Upper lobe of left lung (tissue), 6 donors: ENCODE data around the gene SEMA4A. TPM values are rescaled to one million over a fixed set of nuclear protein-coding genes. Genes with fewer than 3 reads are reported as not detected.
A peak's percentile ranks its signal among the peaks of the same experiment; 100 is the strongest.

Source experiments
- ATAC-seq, 2 donors: fragments of 200-7000 bp; cut with Tn5 transposase; one replicate each; pipeline ENCODE4 v1.9.1; 2022; ENCODE audit warnings: mild to moderate bottlenecking in 2 of 2, moderate library complexity in 2 of 2; ENCODE audit not compliant: low FRiP score in 2 of 2
- DNase-seq, 2 donors: peaks; one replicate each; pipeline ENCODE4 v3.0.0-alpha.2; 2019 to 2020
- H3K27ac ChIP-seq, 4 donors: fragments of 200-600 bp; sonication (generic); one replicate each; pipeline ENCODE4 v1.5.1; 2016 to 2019
- H3K27me3 ChIP-seq, 4 donors: fragments of 200-600 bp; sonication (generic); one replicate each; pipeline ENCODE4 v1.5.1; 2017 to 2019
- H3K36me3 ChIP-seq, 4 donors: fragments of 200-600 bp; sonication (generic); one replicate each; pipeline ENCODE4 v1.5.1; 2016 to 2019
- H3K4me1 ChIP-seq, 4 donors: fragments of 200-600 bp; sonication (generic); one replicate each; pipeline ENCODE4 v1.5.1; 2018 to 2019
- H3K4me3 ChIP-seq, 4 donors: fragments of 200-600 bp; sonication (generic); one replicate each; pipeline ENCODE4 v1.5.1; 2017 to 2019; ENCODE audit warnings: mild to moderate bottlenecking in 2 of 4, moderate library complexity in 1 of 4
- H3K9me3 ChIP-seq, 4 donors: fragments of 200-600 bp; sonication (generic); one replicate each; pipeline ENCODE4 v1.5.1; 2018 to 2019
- CTCF ChIP-seq, 6 experiments: fragments of 450-650 bp in 4 of 6; fragments of 200-600 bp in 2 of 6; sonication (generic) in 2 of 6; IDR thresholded peaks; one replicate each; pipeline ENCODE4 v1.5.1; 2016 to 2019; ENCODE audit warnings: antibody characterized with exemption in 6 of 6
- EP300 ChIP-seq, 4 donors: sonication (generic); formaldehyde crosslinking; IDR thresholded peaks; one replicate each; pipeline ENCODE4 v1.5.1; 2017; ENCODE audit warnings: antibody characterized with exemption in 4 of 4, control low read depth in 2 of 4
- POLR2A ChIP-seq, 4 donors: fragments of 450-650 bp; IDR thresholded peaks; one replicate each; pipeline ENCODE4 v1.5.1; 2016 to 2017; ENCODE audit warnings: antibody characterized with exemption in 4 of 4, mild to moderate bottlenecking in 2 of 4
- POLR2AphosphoS5 ChIP-seq, 2 donors: sonication (generic); formaldehyde crosslinking; IDR thresholded peaks; one replicate each; pipeline ENCODE4 v1.5.1; 2017; ENCODE audit warnings: antibody characterized with exemption in 2 of 2
- WGBS, 2 donors: methylation state at CpG; one replicate each; pipeline ENCODE4 v1.1.5; 2017 to 2018; 5-methylcytosine and 5-hydroxymethylcytosine counted together
- total RNA-seq, 6 donors: library from RNA; depleted of rRNA in 4 of 6; stranded (reverse); fragments of >200 nt in 4 of 6; gene quantifications; one replicate each; pipeline versions ENCODE4 v1.1.0 to v1.2.1, GENCODE V29; 2016 to 2021
- donor health status: DM: no; HTN: no; CAD: no; lungs with moderate emphysema.
- donor health status: DM: no; HTN: yes; CAD: no; lungs with severe emphysema.

The SEMA4A gene
- total RNA-seq, 6 donors from 2014 or later = 28.9 to 65.9 (median 33.5) TPM

DNA sequence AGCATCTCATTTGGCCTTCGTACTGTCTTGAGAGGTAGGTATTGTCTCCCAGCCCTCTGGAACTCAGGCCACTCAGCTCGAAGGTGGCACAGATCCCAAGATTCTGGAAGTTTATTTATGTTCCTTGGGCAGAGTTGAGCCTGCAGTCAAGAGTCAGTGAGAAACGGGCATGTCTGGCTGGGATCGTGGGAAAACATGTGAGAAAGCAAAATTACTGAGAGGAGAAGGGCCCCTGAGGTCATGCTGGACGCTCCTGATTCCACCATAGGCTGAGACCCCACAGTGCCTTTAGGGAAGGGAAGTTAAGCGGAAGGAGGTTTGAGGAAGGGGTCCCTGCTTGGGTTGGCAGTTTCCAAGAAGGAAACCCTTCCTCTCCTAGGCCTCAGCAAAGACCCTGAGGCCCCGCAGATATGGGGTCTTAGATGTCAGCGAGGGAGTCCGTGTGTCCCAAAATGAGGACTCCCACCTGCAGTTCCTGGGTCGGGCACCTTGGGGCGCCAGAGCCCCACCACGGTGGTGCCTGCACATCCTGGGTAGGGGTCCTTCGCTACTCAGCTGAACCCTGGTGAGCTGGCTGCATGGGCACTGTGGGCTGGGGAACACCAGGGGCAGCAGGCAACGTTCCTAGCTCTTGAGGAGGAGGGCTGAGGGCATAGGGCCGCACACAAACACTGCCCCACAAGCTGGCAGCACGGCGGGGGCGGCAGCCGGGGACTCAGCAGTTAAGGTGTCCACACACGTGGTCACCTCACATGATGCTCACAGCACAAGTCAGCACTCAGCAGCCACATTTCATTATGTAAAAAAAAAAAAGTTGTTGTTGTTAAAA is 12.3 kb upstream of the SEMA4A start:
- ATAC-seq (peak in 1 of 2 donors; percentile 3), DNase-seq (peak in 1 of 2 donors; percentile 85)
- Histone ChIP-seq H3K9me3 (no peaks in the 10 kb centered on the region), H3K4me1 (peaks cover under 1 to 6% (median 1%) of the 10 kb centered on the region in 4 donors), H3K27ac (peak overlapping the region in 1 of 4 donors; percentile 5), H3K27me3 (no peaks in the 10 kb centered on the region), H3K4me3 (no peak overlapping the region), H3K36me3 (peaks cover 28 to 46% (median 44%) of the 10 kb centered on the region in 4 donors)
- 50 to 60% methylated on average over 15 to 20 of the region's 20 CpGs for WGBS, 2 donors
- TF ChIP-seq CTCF (IDR thresholded peaks at IDR 0.05) = peak; percentile 14 to 70 (median 51)
- peak in 1 of 4 donors; percentile 11 for TF ChIP-seq POLR2A (IDR thresholded peaks at IDR 0.05)
- TF ChIP-seq EP300 (IDR thresholded peaks at IDR 0.05) = no peak
- TF ChIP-seq POLR2AphosphoS5 (IDR thresholded peaks at IDR 0.05) = peak in 1 of 2 donors; percentile 34

GRCh38 chr1:156143765-156144489 is 9.5 kb upstream of the SEMA4A start:
- TF ChIP-seq CTCF (IDR thresholded peaks at IDR 0.05) = no peak
- no peak for TF ChIP-seq EP300 (IDR thresholded peaks at IDR 0.05)
- TF ChIP-seq POLR2A (IDR thresholded peaks at IDR 0.05) = no peak
- TF ChIP-seq POLR2AphosphoS5 (IDR thresholded peaks at IDR 0.05) = no peak
- DNase-seq (no peak), ATAC-seq (no peak)
- Histone ChIP-seq H3K27me3 (no peaks in the 10 kb centered on the region), H3K27ac (no peak overlapping the region), H3K4me3 (no peak overlapping the region), H3K36me3 (peaks cover under 1 to 18% (median 15%) of the 10 kb centered on the region in 4 donors), H3K4me1 (peaks cover 13 to 26% (median 17%) of the 10 kb centered on the region in 4 donors), H3K9me3 (no peaks in the 10 kb centered on the region)
- WGBS, 2 donors = 72 to 75% methylated on average over 11 of the region's 11 CpGs

DNA sequence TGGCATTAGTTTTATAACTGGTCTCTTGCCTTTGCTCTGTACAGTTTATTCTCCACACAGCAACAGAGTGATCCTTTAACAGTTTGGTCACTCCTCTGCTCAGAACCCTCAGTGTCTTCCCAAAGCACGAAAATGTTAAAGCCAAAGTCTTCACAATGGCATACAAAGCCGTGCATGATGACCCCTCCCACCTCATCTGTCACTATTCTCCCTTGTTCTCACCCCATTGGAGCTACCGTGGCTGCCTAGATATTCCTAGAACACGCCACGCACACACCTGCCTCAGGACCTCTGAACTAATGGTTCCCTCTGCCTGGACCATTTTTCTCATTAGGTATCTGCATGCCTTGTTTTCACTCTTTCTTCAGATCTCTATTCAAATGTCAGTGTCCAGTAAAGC is 8.6 kb upstream of the SEMA4A start:
- ATAC-seq (no peak), DNase-seq (no peak)
- Histone ChIP-seq H3K4me1 (peaks cover 13 to 26% (median 19%) of the 10 kb centered on the region in 4 donors), H3K27ac (no peak overlapping the region), H3K4me3 (no peak overlapping the region), H3K27me3 (no peaks in the 10 kb centered on the region), H3K36me3 (peaks cover 0 to 10% (median 8%) of the 10 kb centered on the region in 4 donors), H3K9me3 (no peaks in the 10 kb centered on the region)
- TF ChIP-seq POLR2A (IDR thresholded peaks at IDR 0.05) (no peak), CTCF (IDR thresholded peaks at IDR 0.05) (no peak), EP300 (IDR thresholded peaks at IDR 0.05) (no peak), POLR2AphosphoS5 (IDR thresholded peaks at IDR 0.05) (no peak)
- WGBS, 2 donors = 68 to 80% methylated on average over 5 of the region's 5 CpGs

GRCh38 chr1:156145650-156146019 is 7.8 kb upstream of the SEMA4A start:
- no peak for TF ChIP-seq EP300 (IDR thresholded peaks at IDR 0.05)
- TF ChIP-seq POLR2AphosphoS5 (IDR thresholded peaks at IDR 0.05) = no peak
- no peak for TF ChIP-seq CTCF (IDR thresholded peaks at IDR 0.05)
- TF ChIP-seq POLR2A (IDR thresholded peaks at IDR 0.05) = no peak
- DNase-seq (no peak), ATAC-seq (no peak)
- no peaks in the 10 kb centered on the region for H3K9me3 ChIP-seq
- WGBS, 2 donors = 71 to 75% methylated on average over 2 of the region's 2 CpGs
- H3K4me3 ChIP-seq = no peak overlapping the region
- H3K4me1 ChIP-seq = peaks cover 13 to 30% (median 19%) of the 10 kb centered on the region in 4 donors
- no peak overlapping the region for H3K27ac ChIP-seq
- H3K27me3 ChIP-seq = no peaks in the 10 kb centered on the region
- peaks cover 0 to 1% (median under 1%) of the 10 kb centered on the region in 4 donors for H3K36me3 ChIP-seq
